BLaER1 (cell line): ENCODE measurements around the gene CIB4.
"Not testable (repeated sequence)": the region's sequence is repeated elsewhere in the genome, so short reads cannot be mapped to it uniquely, and the experiment has no call there.

ENCODE experiments used
- H3K27ac ChIP-seq: shearing (Covaris generic); formaldehyde crosslinking; 2 replicates; pipeline ENCODE4 v1.8.1; 2022
- H3K27me3 ChIP-seq: shearing (Covaris generic); formaldehyde crosslinking; 2 replicates; pipeline ENCODE4 v1.8.1; 2022
- H3K36me3 ChIP-seq: shearing (Covaris generic); formaldehyde crosslinking; 2 replicates; pipeline ENCODE4 v1.8.1; 2022
- H3K4me1 ChIP-seq: shearing (Covaris generic); formaldehyde crosslinking; 2 replicates; pipeline ENCODE4 v1.8.1; 2022
- H3K4me2 ChIP-seq: shearing (Covaris generic); formaldehyde crosslinking; 2 replicates; pipeline ENCODE4 v1.8.1; 2022
- H3K4me3 ChIP-seq: shearing (Covaris generic); formaldehyde crosslinking; 2 replicates; pipeline ENCODE4 v1.8.1; 2022
- H3K9ac ChIP-seq: shearing (Covaris generic); formaldehyde crosslinking; 2 replicates; pipeline ENCODE4 v1.8.1; 2022
- H3K9me3 ChIP-seq: shearing (Covaris generic); formaldehyde crosslinking; 2 replicates; pipeline ENCODE4 v1.8.1; 2022
- H4K20me1 ChIP-seq: shearing (Covaris generic); formaldehyde crosslinking; 2 replicates; pipeline ENCODE4 v1.8.1; 2022
- Cebpa-rat ChIP-seq: shearing (Covaris generic); IDR thresholded peaks from 2 replicates; pipeline ENCODE4 v1.8.1; 2022

The CIB4 gene

GRCh38 chr2:26668041-26668440 is 26.9 kb upstream of the CIB4 start:
- H3K27me3 ChIP-seq: no peaks in the 10 kb centered on the region
- no peaks in the 10 kb centered on the region for H3K9me3 ChIP-seq
- no peaks in the 10 kb centered on the region for H4K20me1 ChIP-seq
- no peak overlapping the region for H3K4me2 ChIP-seq
- H3K4me3 ChIP-seq: no peak overlapping the region
- no peaks in the 10 kb centered on the region for H3K36me3 ChIP-seq
- no peak overlapping the region for H3K9ac ChIP-seq
- H3K27ac ChIP-seq: no peak overlapping the region
- TF ChIP-seq Cebpa-rat: no peak
- peaks cover 12% of the 10 kb centered on the region; the same call in 1 of the 2 replicates for H3K4me1 ChIP-seq

- no peaks in the 10 kb centered on the region for H3K27me3 ChIP-seq
- H3K4me3 ChIP-seq: no peak overlapping the region
Measured at GRCh38 chr2:26666671-26667070, 25.5 kb upstream of the CIB4 start.

GRCh38 chr2:26665296-26665695 is 24.1 kb upstream of the CIB4 start:
- H3K27ac ChIP-seq, H3K4me1 ChIP-seq, H3K4me3 ChIP-seq, H3K4me2 ChIP-seq, H3K9ac ChIP-seq, H3K9me3 ChIP-seq, H3K36me3 ChIP-seq, H3K27me3 ChIP-seq, H4K20me1 ChIP-seq: not testable (repeated sequence)

More at GRCh38 chr2:26666671-26667070, 25.5 kb upstream of the CIB4 start:
- no peaks in the 10 kb centered on the region for H4K20me1 ChIP-seq
- no peaks in the 10 kb centered on the region for H3K9me3 ChIP-seq
- H3K4me2 ChIP-seq: no peak overlapping the region
- TF ChIP-seq Cebpa-rat: no peak
- peaks cover 12% of the 10 kb centered on the region; the same call in 1 of the 2 replicates for H3K4me1 ChIP-seq
- H3K27ac ChIP-seq: no peak overlapping the region
- no peak overlapping the region for H3K9ac ChIP-seq
- no peaks in the 10 kb centered on the region for H3K36me3 ChIP-seq

DNA sequence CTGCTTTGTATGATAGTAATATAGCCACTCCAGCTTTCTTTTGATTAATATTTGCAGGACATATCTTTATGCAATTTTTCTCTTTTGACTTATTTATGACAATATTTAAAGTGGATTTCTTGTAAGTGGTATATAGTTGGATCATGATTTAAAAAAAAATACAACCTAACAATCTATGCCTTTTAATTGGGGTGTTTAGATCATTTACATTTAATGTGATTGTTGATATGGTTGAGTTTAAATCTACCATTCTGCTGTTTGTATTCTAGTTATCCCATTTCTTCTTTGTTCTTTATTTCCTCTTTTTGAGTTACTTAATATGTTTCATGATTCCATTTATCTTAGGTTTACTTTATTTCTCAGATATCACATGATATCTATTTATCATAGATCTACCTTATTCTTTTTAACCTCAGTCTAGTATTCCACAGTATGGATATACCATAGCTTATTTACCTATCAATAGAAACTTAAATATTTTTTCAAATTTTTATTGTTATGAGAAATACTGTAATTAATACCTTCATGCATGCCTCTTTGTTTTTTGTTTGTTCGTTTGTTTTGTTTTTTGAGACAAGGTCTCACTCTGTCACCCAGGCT is 19.3 kb upstream of the CIB4 start:
- Histone ChIP-seq H3K4me1 (peaks cover under 1% of the 10 kb centered on the region), H4K20me1 (no peaks in the 10 kb centered on the region), H3K9ac (no peak overlapping the region), H3K4me3 (no peak overlapping the region), H3K27me3 (no peaks in the 10 kb centered on the region), H3K36me3 (no peaks in the 10 kb centered on the region), H3K27ac (no peak overlapping the region), H3K4me2 (no peak overlapping the region), H3K9me3 (peaks cover 42% of the 10 kb centered on the region)
- no peak for TF ChIP-seq Cebpa-rat

DNA sequence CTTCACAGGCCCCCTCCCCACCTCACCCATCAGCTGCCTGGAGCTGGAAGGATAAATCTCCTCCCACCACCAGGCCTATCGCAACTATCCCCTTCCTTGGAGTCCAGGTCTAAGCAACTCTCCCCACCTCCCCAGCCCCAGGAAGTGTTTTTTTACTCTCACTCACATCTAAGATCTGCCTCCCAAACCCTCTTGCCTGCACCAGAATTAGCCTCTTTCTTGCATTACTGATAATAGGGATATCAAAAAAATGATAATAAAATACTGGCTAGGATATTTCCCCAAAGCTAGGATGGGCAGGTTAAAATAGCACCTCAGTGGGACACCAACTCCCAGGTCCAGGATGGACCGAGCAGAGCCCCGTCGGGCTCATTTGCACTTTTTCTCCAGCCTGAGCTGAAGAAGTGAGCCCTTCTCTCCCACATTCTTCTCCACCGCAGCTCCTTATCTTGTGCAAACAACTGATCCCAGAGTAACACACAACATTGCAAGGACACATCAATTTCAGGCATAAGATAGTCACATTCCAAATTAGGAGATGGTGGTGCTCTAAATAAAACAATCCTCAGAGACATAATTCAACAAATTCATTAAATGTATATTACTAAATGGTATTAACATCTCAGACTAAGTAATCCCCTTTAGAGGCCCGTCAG is 17.7 kb upstream of the CIB4 start:
- H3K27ac ChIP-seq: no peak overlapping the region
- no peak overlapping the region for H3K4me2 ChIP-seq
- H3K36me3 ChIP-seq: no peaks in the 10 kb centered on the region
- no peaks in the 10 kb centered on the region for H3K27me3 ChIP-seq
- no peaks in the 10 kb centered on the region for H4K20me1 ChIP-seq
- H3K9me3 ChIP-seq: peaks cover 42% of the 10 kb centered on the region
- TF ChIP-seq Cebpa-rat: no peak
- H3K4me1 ChIP-seq: peaks cover 12% of the 10 kb centered on the region
- H3K4me3 ChIP-seq: no peak overlapping the region
- no peak overlapping the region for H3K9ac ChIP-seq

DNA sequence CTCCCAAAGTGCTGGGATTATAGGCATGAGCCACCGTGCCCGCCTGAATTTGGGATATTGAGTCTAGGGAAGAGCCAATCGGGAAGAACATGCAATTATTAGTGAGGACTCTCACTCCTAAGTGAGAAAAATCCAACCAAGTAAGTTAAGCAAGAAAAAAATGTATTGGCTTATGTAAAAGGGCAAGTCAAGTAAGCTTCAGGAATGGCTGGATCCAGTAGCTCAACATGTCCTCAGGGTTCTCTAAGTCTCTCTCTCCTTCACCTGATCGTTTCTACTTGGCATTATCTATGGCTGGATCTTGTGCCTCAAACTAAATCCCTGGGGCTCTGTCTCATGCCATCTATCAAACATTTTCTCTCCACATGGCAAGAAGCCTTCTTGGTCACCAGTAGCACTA is 16.1 kb upstream of the CIB4 start:
- peaks cover 19% of the 10 kb centered on the region for H3K4me1 ChIP-seq
- no peak for TF ChIP-seq Cebpa-rat
- no peak overlapping the region for H3K27ac ChIP-seq
- H4K20me1 ChIP-seq: no peaks in the 10 kb centered on the region
- no peaks in the 10 kb centered on the region for H3K36me3 ChIP-seq
- peaks cover 42% of the 10 kb centered on the region for H3K9me3 ChIP-seq
- H3K9ac ChIP-seq: no peak overlapping the region
- no peak overlapping the region for H3K4me3 ChIP-seq
- H3K27me3 ChIP-seq: no peaks in the 10 kb centered on the region
- no peak overlapping the region for H3K4me2 ChIP-seq

DNA sequence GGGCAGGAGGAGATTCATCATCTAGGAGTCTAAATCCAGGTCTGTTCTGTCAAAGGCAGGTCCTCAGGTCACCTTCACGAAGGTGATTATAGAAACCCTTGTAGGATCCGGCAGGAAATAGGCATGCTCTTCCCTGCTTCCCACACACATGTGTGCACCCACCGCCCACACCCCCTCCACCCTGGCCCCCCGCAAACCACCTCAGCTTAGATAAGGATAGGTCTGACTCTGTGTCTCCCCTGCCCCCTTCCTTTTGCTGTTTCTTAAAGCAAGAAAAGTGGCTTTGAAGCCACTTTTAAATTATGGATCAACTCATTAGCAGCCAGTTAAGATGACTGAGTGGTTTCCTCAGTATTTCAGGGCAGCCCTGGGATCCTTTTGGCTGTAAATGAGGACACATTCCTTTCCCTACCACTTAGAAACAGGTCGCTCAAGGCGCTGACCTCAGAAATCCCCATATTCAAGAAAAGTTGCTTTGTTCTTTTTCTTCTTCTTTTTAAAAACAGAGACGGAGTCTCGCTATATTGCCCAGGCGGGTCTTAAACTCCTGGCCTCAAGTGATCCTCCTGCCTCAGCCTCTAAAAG is 14.5 kb upstream of the CIB4 start:
- Histone ChIP-seq H4K20me1 (no peaks in the 10 kb centered on the region), H3K27ac (no peak overlapping the region), H3K4me1 (peaks cover 23% of the 10 kb centered on the region), H3K9ac (no peak overlapping the region), H3K9me3 (peaks cover 36% of the 10 kb centered on the region), H3K27me3 (no peaks in the 10 kb centered on the region), H3K4me3 (no peak overlapping the region), H3K36me3 (no peaks in the 10 kb centered on the region), H3K4me2 (0 out of 2 replicates have a peak overlapping the region, but pooled peaks have one; percentile 30)
- no peak for TF ChIP-seq Cebpa-rat

GRCh38 chr2:26655120-26655519 is 14.0 kb upstream of the CIB4 start:
- H3K27ac ChIP-seq, H3K4me3 ChIP-seq, H4K20me1 ChIP-seq, H3K9ac ChIP-seq, H3K36me3 ChIP-seq, H3K27me3 ChIP-seq: not testable (repeated sequence)
- H3K4me1 ChIP-seq: peaks cover 23% of the 10 kb centered on the region
- H3K4me2 ChIP-seq: 0 out of 2 replicates have a peak overlapping the region, but pooled peaks have one; percentile 30
- H3K9me3 ChIP-seq: peaks cover 34% of the 10 kb centered on the region

DNA sequence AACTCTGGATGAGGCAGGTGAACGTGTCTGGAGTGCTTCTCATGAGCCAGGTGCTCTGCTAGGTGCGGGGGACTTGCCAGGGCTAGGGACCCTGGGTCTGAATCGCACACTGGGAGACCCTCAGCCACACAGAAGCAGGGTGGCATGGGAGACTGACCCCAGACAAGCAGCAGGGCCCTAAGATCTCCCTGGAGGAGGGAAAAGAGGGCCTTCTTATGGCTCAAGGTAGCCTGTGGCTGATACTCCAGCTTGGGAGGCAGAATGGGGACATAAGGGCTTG is 12.8 kb upstream of the CIB4 start:
- no peak overlapping the region for H3K27ac ChIP-seq
- no peak overlapping the region for H3K9ac ChIP-seq
- H3K27me3 ChIP-seq: no peaks in the 10 kb centered on the region

GRCh38 chr2:26653207-26654060 is 12.3 kb upstream of the CIB4 start:
- no peak overlapping the region for H3K9ac ChIP-seq
- no peaks in the 10 kb centered on the region for H3K36me3 ChIP-seq
- H3K4me3 ChIP-seq: no peak overlapping the region
- no peak overlapping the region for H3K27ac ChIP-seq
- TF ChIP-seq Cebpa-rat: no peak
- no peaks in the 10 kb centered on the region for H4K20me1 ChIP-seq
- H3K9me3 ChIP-seq: peaks cover 18% of the 10 kb centered on the region
- peaks cover 23% of the 10 kb centered on the region for H3K4me1 ChIP-seq
- H3K4me2 ChIP-seq: no peak overlapping the region
- no peaks in the 10 kb centered on the region for H3K27me3 ChIP-seq

More for the DNA sequence above, 12.8 kb upstream of the CIB4 start:
- peaks cover 24% of the 10 kb centered on the region for H3K9me3 ChIP-seq
- no peaks in the 10 kb centered on the region for H3K36me3 ChIP-seq
- peaks cover 23% of the 10 kb centered on the region for H3K4me1 ChIP-seq
- no peaks in the 10 kb centered on the region for H4K20me1 ChIP-seq
- no peak for TF ChIP-seq Cebpa-rat
- 0 out of 2 replicates have a peak overlapping the region, but pooled peaks have one; percentile 36 for H3K4me2 ChIP-seq
- no peak overlapping the region for H3K4me3 ChIP-seq
